Naive thymus-derived CD4-positive, alpha-beta T cell (primary cell): ENCODE measurements around the gene CD33. TPM values are rescaled to one million over a fixed set of nuclear protein-coding genes. Genes with fewer than 3 reads are reported as not detected.
A peak's percentile ranks its signal among the peaks of the same experiment; 100 is the strongest.

Source experiments
- ATAC-seq: fragments of 150-1000 bp; cut with Tn5 transposase; 2 replicates; pipeline ENCODE4 v1.10.0; 2021; ENCODE audit warnings: mild to moderate bottlenecking, moderate library complexity
- CTCF ChIA-PET: fragments of 350-600 bp; sonication (Branson Sonifier 250); formaldehyde crosslinking; loops from one replicate; lab custom pipeline; 2021; ENCODE audit warnings: antibody characterized with exemption; lab: Charles Lee
- POLR2A ChIA-PET: fragments of 350-600 bp; sonication (Branson Sonifier 250); formaldehyde crosslinking; loops from one replicate; lab custom pipeline; 2021; ENCODE audit warnings: antibody characterized with exemption, inconsistent platforms; lab: Charles Lee
- DNase-seq, 9 donors: peaks; one replicate each; pipeline versions ENCODE4 v3.0.0 to v3.0.0-alpha.2; 2020 to 2022; ENCODE audit warnings: mixed read lengths in 1 of 9
- H3K27ac ChIP-seq: one replicate; pipeline ENCODE4 v1.7.0; 2013; ENCODE audit warnings: mild to moderate bottlenecking, low read depth, low read length, moderate library complexity
- H3K27me3 ChIP-seq, 2 donors: one replicate each; pipeline ENCODE4 v1.7.0; 2013; ENCODE audit warnings: low read length in 2 of 2, mild to moderate bottlenecking in 2 of 2, moderate library complexity in 2 of 2; ENCODE audit not compliant: control insufficient read depth in 2 of 2, insufficient read depth in 2 of 2
- H3K36me3 ChIP-seq, 3 experiments: 1 replicate in 2 of 3; 2 replicates in 1 of 3; pipeline ENCODE4 v1.7.0; 2013; ENCODE audit warnings: low read length in 3 of 3, mild to moderate bottlenecking in 3 of 3, moderate library complexity in 1 of 3; ENCODE audit not compliant: insufficient read depth in 3 of 3, control insufficient read depth in 2 of 3
- H3K4me1 ChIP-seq, 2 donors: one replicate each; pipeline ENCODE4 v1.7.0; 2013; ENCODE audit warnings: low read length in 2 of 2, mild to moderate bottlenecking in 2 of 2, moderate library complexity in 1 of 2; ENCODE audit not compliant: control insufficient read depth in 2 of 2, insufficient read depth in 2 of 2
- H3K4me3 ChIP-seq: 2 replicates; pipeline ENCODE4 v1.7.0; 2013; ENCODE audit warnings: mild to moderate bottlenecking, low read length
- H3K9me3 ChIP-seq, 3 experiments: 1 replicate in 2 of 3; 2 replicates in 1 of 3; pipeline ENCODE4 v1.7.0; 2013; ENCODE audit warnings: low read length in 3 of 3; ENCODE audit not compliant: control insufficient read depth in 2 of 3
- H3K27ac Mint-ChIP-seq, 9 donors: one replicate each; pipeline ENCODE4 v1.8.0; 2020 to 2022; ENCODE audit warnings: mixed read lengths in 9 of 9, mild to moderate bottlenecking in 8 of 9, moderate library complexity in 5 of 9, inconsistent platforms in 2 of 9
- H3K27me3 Mint-ChIP-seq, 5 donors: one replicate each; pipeline ENCODE4 v1.8.0; 2021 to 2022; ENCODE audit warnings: mixed read lengths in 5 of 5, mild to moderate bottlenecking in 1 of 5
- H3K36me3 Mint-ChIP-seq, 5 donors: one replicate each; pipeline ENCODE4 v1.8.0; 2020 to 2022; ENCODE audit warnings: mixed read lengths in 5 of 5, mild to moderate bottlenecking in 3 of 5, inconsistent platforms in 1 of 5
- H3K4me1 Mint-ChIP-seq, 7 donors: one replicate each; pipeline ENCODE4 v1.8.0; 2020 to 2022; ENCODE audit warnings: mixed read lengths in 7 of 7, mild to moderate bottlenecking in 3 of 7, inconsistent platforms in 1 of 7
- H3K4me3 Mint-ChIP-seq, 10 donors: one replicate each; pipeline ENCODE4 v1.8.0; 2020 to 2022; ENCODE audit warnings: mild to moderate bottlenecking in 10 of 10, mixed read lengths in 10 of 10, moderate library complexity in 6 of 10, inconsistent platforms in 2 of 10
- H3K9me3 Mint-ChIP-seq, 11 donors: one replicate each; pipeline ENCODE4 v1.8.0; 2020 to 2022; ENCODE audit warnings: mixed read lengths in 11 of 11, mild to moderate bottlenecking in 4 of 11, inconsistent platforms in 1 of 11, moderate library complexity in 1 of 11
- intact Hi-C, 2 donors: fragments of 100-400 bp; cut with micrococcal nuclease; formaldehyde crosslinking; loops; one replicate each; pipeline ENCODE4 v1.15.1; 2023
- polyA plus RNA-seq, 2 donors: library from polyadenylated mRNA; unstranded; fragments of 300-500 nt; fragmentation: Illumina TruSeq; gene quantifications; one replicate each; pipeline ENCODE4 v1.2.3, GENCODE V29; 2021
- total RNA-seq, 6 experiments: library from RNA in 5 of 6; stranded (reverse) in 5 of 6; gene quantifications; 1 replicate in 5 of 6; 2 replicates in 1 of 6; pipeline ENCODE4 v1.2.3 and lab custom pipeline; 2021 to 2026

Gene CD33
- total and polyA plus RNA-seq, 7 experiments from 2014 or later: 0.51 to 59.2 (median 5.0) TPM; not detected in 2

- H3K4me1 Mint-ChIP-seq: peaks cover 0 to 30% (median 9%) of the 10 kb centered on the region in 7 donors
- H3K27ac ChIP-seq: no peak overlapping the region
- peaks cover 0 to 7% (median 0%) of the 10 kb centered on the region in 11 donors for H3K9me3 Mint-ChIP-seq
- no peak overlapping the region for H3K27ac Mint-ChIP-seq
- H3K4me3 Mint-ChIP-seq: no peak overlapping the region
- peaks cover 14 to 26% (median 20%) of the 10 kb centered on the region in 5 donors for H3K27me3 Mint-ChIP-seq
- CTCF ChIA-PET: no interaction called here
- ATAC-seq (no peak), DNase-seq (no peak)
- POLR2A ChIA-PET: no interaction called here
- H3K4me3 ChIP-seq: no peak overlapping the region
- no peaks in the 10 kb centered on the region for H3K9me3 ChIP-seq
- no peaks in the 10 kb centered on the region for H3K4me1 ChIP-seq
- intact Hi-C loops: no loop called here
- no peaks in the 10 kb centered on the region for H3K36me3 ChIP-seq
- H3K27me3 ChIP-seq: no peaks in the 10 kb centered on the region
- peaks cover 0 to 8% (median 0%) of the 10 kb centered on the region in 5 donors for H3K36me3 Mint-ChIP-seq
Measured at GRCh38 chr19:51242881-51243630, 18.2 kb downstream of the CD33 start.

GRCh38 chr19:51246164-51246552, 21.3 kb downstream of the CD33 start:
- H3K36me3 Mint-ChIP-seq: peaks cover 0 to 7% (median 0%) of the 10 kb centered on the region in 5 donors
- ATAC-seq (peak; percentile 61), DNase-seq (no peak)
- no peaks in the 10 kb centered on the region for H3K9me3 ChIP-seq
- peak overlapping the region in 2 of 10 donors; percentile 13 to 68 for H3K4me3 Mint-ChIP-seq
- H3K9me3 Mint-ChIP-seq: peaks cover 0 to 7% (median 0%) of the 10 kb centered on the region in 11 donors
- no peak overlapping the region for H3K27ac Mint-ChIP-seq
- POLR2A ChIA-PET: no interaction called here
- peaks cover 14 to 32% (median 16%) of the 10 kb centered on the region in 5 donors for H3K27me3 Mint-ChIP-seq
- CTCF ChIA-PET: no interaction called here
- H3K4me1 Mint-ChIP-seq: peaks cover 0 to 42% (median 9%) of the 10 kb centered on the region in 7 donors
- no peak overlapping the region for H3K27ac ChIP-seq
- H3K27me3 ChIP-seq: no peaks in the 10 kb centered on the region
- H3K4me1 ChIP-seq: no peaks in the 10 kb centered on the region
- intact Hi-C loops: no loop called here
- H3K4me3 ChIP-seq: no peak overlapping the region
- H3K36me3 ChIP-seq: no peaks in the 10 kb centered on the region

GRCh38 chr19:51247972-51248590, 23.2 kb downstream of the CD33 start:
- Mint-ChIP-seq H3K4me1 (peaks cover 0 to 46% (median 9%) of the 10 kb centered on the region in 7 donors), H3K27ac (no peak overlapping the region), H3K27me3 (peaks cover 8 to 25% (median 12%) of the 10 kb centered on the region in 5 donors), H3K9me3 (peaks cover 0 to 3% (median 0%) of the 10 kb centered on the region in 11 donors), H3K4me3 (no peak overlapping the region), H3K36me3 (peaks cover 0 to 5% (median 0%) of the 10 kb centered on the region in 5 donors)
- ATAC-seq (no peak), DNase-seq (no peak)
- no peaks in the 10 kb centered on the region for H3K27me3 ChIP-seq
- intact Hi-C loops: no loop called here
- no peaks in the 10 kb centered on the region for H3K4me1 ChIP-seq
- no peaks in the 10 kb centered on the region for H3K9me3 ChIP-seq
- H3K27ac ChIP-seq: no peak overlapping the region
- ChIA-PET POLR2A (no interaction called here), CTCF (no interaction called here)
- no peak overlapping the region for H3K4me3 ChIP-seq
- H3K36me3 ChIP-seq: no peaks in the 10 kb centered on the region

GRCh38 chr19:51250786-51251467, 26.0 kb downstream of the CD33 start, which contains the start of gene SIGLECL1:
Gene SIGLECL1, plus strand, starts transcription at chr19:51251080. Its CDS starts 12,993 bp downstream, at chr19:51264073.
- H3K27me3 ChIP-seq: no peaks in the 10 kb centered on the region
- peaks cover 0 to 52% (median 1%) of the 10 kb centered on the region in 7 donors for H3K4me1 Mint-ChIP-seq
- H3K27me3 Mint-ChIP-seq: peaks cover 0 to 17% (median 11%) of the 10 kb centered on the region in 5 donors
- no peak within 1 kb of the TSS for H3K27ac ChIP-seq
- intact Hi-C loops: no loop called here
- H3K27ac Mint-ChIP-seq: no peak within 1 kb of the TSS
- H3K9me3 Mint-ChIP-seq: peaks cover 0 to 1% (median 0%) of the 10 kb centered on the region in 11 donors
- DNase-seq: no peak
- H3K4me3 Mint-ChIP-seq: no peak within 1 kb of the TSS
- ATAC-seq: no peak
- no peaks in the 10 kb centered on the region for H3K9me3 ChIP-seq
- ChIA-PET CTCF (no interaction called here), POLR2A (no interaction called here)
- H3K36me3 ChIP-seq: no peaks in the 10 kb centered on the region
- H3K4me3 ChIP-seq: no peak within 1 kb of the TSS
- no peaks in the 10 kb centered on the region for H3K4me1 ChIP-seq
- H3K36me3 Mint-ChIP-seq: peaks cover 0 to 5% (median 0%) of the 10 kb centered on the region in 5 donors

- Histone ChIP-seq H3K27ac (no peak overlapping the region), H3K27me3 (no peaks in the 10 kb centered on the region), H3K4me3 (no peak overlapping the region), H3K9me3 (no peaks in the 10 kb centered on the region), H3K36me3 (no peaks in the 10 kb centered on the region), H3K4me1 (no peaks in the 10 kb centered on the region)
- ATAC-seq (no peak), DNase-seq (no peak)
- POLR2A ChIA-PET: no interaction called here
- Mint-ChIP-seq H3K27ac (no peak overlapping the region), H3K27me3 (peaks cover 0 to 22% (median 15%) of the 10 kb centered on the region in 5 donors), H3K36me3 (peaks cover 0 to 9% (median 0%) of the 10 kb centered on the region in 5 donors), H3K4me1 (peaks cover 0 to 52% (median 0%) of the 10 kb centered on the region in 7 donors), H3K9me3 (peaks cover 0 to 1% (median 0%) of the 10 kb centered on the region in 11 donors), H3K4me3 (no peak overlapping the region)
- CTCF ChIA-PET: no interaction called here
- intact Hi-C loops: no loop called here
Measured at GRCh38 chr19:51251468-51251820, 26.6 kb downstream of the CD33 start.

- Mint-ChIP-seq H3K27me3 (peaks cover 0 to 27% (median 15%) of the 10 kb centered on the region in 5 donors), H3K4me3 (no peak overlapping the region), H3K4me1 (peaks cover 0 to 49% (median 0%) of the 10 kb centered on the region in 7 donors), H3K27ac (peak overlapping the region in 2 of 9 donors; percentile 3 to 62), H3K36me3 (peaks cover 0 to 9% (median 0%) of the 10 kb centered on the region in 5 donors), H3K9me3 (peaks cover 0 to 1% (median 0%) of the 10 kb centered on the region in 11 donors)
- no peaks in the 10 kb centered on the region for H3K4me1 ChIP-seq
- intact Hi-C loops: no loop called here
- H3K9me3 ChIP-seq: no peaks in the 10 kb centered on the region
- no peaks in the 10 kb centered on the region for H3K36me3 ChIP-seq
- POLR2A ChIA-PET: no interaction called here
- no peaks in the 10 kb centered on the region for H3K27me3 ChIP-seq
- CTCF ChIA-PET: no interaction called here
- ATAC-seq: no peak
- no peak for DNase-seq
- H3K4me3 ChIP-seq: no peak overlapping the region
- no peak overlapping the region for H3K27ac ChIP-seq
Measured at GRCh38 chr19:51252306-51253079, 27.6 kb downstream of the CD33 start.
